SK-N-DZ (cell line): Measurements from ENCODE around the gene PDLIM1.
A peak's percentile ranks its signal among the peaks of the same experiment; 100 is the strongest.
"Not testable (repeated sequence)": the region's sequence is repeated elsewhere in the genome, so short reads cannot be mapped to it uniquely, and the experiment has no call there.

Experiments used
- DNase-seq: peaks from one replicate; pipeline ENCODE4 v3.0.0-alpha.2; 2015; ENCODE audit warnings: low spot score

PDLIM1 gene

DNA sequence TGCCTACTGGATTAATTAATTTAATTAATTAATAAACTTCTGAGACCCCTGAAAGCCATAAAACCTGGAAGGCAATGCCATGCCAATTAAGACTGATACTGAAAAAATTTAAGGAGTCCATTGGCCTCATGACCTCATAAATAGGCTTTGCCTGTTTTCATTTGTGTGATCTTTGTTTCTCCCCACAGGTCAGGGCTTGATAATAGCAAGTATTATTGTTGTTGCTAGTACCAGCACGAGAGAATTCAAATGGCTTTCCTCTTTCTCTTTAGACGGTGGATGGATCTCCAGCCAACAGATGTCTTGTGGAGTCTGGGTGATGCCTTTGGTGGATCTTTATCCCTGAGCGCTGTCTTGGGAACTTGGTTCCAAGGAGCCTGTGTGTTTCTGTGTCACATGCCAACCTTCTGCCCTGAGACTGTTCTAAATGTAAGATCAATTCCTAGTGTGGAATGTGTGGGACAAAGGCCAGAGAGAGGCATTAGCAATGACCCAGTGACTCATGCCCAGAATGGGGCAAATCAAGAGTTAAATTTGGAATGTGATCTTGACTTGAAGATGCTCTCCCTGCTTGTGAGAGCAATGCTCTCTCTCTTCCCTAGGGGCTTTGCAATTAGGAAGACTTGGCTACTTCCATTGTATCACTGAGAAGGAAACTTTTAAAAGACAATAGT is 79.1 kb downstream of the PDLIM1 start:
- DNase-seq, result no peak

DNA sequence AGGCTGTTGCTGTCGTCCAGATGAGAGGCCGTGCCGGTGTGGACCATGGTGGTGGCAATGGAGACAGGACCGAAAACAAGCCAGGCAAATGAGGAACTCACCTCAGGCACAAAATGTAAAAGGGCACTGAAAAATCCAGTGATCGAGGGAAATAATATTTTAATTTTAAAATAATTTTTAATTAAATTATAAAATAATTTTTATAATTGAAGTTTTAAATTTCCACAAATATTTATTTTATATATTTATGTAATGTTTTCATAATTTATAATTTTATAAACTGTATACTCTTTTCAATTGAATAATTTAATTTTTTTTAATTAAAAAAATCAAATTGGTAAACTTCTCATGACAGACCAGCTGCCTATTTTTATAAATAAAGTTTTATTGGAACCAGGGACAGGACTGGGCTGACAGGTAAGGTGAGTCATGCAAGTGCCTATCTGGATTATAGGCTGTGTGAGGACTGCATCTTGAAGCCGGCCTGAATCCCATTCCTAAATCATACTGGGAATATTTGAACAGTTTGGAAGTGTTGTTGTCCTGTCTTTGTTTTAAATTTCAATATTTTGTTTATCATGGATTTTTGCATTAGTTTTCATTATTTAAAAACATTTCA is 81.2 kb downstream of the PDLIM1 start:
- no peak for DNase-seq

- peak; percentile 5 for DNase-seq
Measured at GRCh38 chr10:95208702-95209391, 82.0 kb downstream of the PDLIM1 start.

DNA sequence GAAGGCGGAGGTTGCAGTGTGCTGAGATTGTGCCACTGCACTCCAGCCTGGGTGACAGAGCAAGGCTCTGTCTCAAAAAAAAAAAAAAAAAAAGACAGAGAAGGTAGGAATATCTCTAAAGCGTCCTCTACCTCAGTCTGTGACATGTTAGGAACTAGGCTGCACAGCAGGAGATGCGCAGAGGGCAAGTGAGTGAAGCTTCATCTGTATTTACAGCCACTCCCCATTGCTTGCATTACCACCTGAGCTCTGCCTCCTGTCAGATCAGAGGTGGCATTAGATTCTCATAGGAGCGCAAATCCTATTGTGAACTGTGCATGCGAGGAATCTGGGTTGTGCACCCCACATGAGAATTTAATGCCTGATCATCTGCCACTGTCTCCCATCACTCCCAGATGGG is 87.9 kb downstream of the PDLIM1 start:
- DNase-seq, result not testable (repeated sequence)

DNA sequence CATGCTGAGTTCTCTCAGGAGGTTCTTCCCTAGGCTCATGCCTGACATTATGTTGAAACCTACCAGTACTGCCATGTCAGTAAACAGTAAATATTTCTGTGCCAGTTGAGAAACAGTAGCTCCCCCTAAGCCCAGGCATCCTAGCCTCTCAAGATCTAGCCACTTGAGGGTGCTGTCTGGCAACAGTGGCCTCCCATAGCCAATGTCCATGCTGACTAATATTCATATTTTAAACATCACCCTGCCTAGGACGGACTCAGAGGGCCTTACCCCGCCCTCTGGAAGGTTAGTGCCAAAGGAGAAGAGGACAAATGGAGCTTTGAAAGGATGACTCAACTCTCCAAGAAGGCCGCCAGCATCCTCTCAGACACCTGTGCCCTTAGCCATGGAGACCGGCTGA is 89.1 kb downstream of the PDLIM1 start:
- no peak for DNase-seq

DNA sequence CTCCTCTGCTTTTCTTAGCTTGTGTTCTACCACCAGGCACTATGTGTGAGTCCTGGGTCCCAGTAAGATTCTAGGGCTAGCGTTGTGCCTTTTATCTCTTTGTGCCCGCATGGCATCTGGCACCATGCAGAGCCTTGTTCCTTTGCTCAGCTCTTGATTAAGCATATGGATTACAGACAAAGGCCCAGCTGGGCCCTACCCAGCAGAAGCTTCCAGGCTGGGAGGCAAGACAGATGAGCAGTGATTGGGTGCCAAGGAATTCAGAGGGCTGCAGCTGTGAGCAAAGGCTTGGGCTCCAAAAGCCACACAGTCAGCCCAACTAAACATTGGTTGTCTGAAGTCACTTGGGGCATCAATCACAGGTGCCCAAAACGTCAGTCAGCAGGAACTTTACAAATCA is 94.8 kb downstream of the PDLIM1 start:
- DNase-seq, result no peak

DNA sequence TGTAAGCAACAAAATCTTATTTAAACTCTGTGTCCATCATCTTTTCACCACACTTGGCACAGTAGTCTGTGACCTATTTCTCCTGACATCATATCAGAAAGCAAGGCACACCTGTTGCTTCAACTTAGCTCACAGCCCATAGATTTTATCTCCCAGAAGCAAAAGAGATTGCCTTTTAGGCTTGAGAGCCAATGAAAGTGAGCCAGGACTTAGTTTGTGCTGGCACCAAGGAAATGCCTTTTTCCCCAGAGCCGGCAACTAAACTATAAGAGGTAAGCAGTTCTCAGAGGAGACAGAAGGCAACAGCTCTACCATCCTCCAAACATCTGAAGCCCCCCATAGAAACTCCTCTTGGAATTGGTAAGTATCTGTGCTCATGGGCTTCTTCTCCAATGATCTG is 96.9 kb downstream of the PDLIM1 start, which contains the start of gene ACSM6:
ACSM6 (plus strand) TSS at position 295 of the 400 bp plus-strand sequence. CDS start 248 bp downstream, outside the sequence.
- DNase-seq, result no peak

DNA sequence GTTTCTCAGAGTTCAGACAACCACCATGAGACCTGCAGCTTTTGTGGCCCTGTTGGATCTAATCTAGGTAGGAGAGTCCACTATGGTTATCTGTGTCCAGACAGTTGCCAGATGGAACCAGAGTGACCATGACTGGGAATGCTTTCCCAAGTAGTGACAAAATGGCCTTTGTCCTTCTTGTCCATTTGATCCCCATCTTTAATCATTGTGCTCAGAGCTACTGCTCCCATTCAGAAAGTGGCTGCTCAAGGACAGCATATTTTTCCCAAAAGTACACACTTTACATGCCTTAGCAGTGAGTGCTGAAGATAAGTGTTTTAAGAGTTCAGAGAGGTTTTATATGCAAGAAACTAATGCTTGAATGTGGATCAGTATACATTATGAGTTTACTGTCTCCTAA is 102.2 kb downstream of the PDLIM1 start:
- no peak for DNase-seq

- DNase-seq, result no peak
Measured at GRCh38 chr10:95187617-95188016, 103.2 kb downstream of the PDLIM1 start.
